ENCODE measurements around the gene MS4A4E.

DNA sequence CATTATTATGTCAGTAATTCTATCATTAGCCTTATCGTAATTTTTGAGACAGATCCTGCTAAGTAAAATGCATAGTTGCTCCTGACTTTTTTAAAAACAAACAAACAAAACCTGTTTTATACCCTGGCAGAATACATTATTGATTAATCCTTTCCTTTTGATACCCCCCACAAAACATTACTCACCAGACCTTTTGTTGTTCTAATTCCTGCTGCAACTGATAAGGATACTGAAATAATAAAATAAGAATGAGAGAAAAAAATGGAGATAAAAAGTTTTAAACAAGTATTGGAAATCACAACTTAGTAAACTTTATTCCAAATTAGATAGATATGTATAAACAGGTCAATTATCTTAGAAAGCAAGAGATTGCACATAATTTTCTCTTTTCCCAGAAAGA lies 28.6 kb downstream of the MS4A4E start:
- TF ChIP-seq POLR2A (IDR thresholded peaks at IDR 0.05; ENCODE audit: extremely low read depth, insufficient read length): no peak
- TF ChIP-seq, protein P1, sequence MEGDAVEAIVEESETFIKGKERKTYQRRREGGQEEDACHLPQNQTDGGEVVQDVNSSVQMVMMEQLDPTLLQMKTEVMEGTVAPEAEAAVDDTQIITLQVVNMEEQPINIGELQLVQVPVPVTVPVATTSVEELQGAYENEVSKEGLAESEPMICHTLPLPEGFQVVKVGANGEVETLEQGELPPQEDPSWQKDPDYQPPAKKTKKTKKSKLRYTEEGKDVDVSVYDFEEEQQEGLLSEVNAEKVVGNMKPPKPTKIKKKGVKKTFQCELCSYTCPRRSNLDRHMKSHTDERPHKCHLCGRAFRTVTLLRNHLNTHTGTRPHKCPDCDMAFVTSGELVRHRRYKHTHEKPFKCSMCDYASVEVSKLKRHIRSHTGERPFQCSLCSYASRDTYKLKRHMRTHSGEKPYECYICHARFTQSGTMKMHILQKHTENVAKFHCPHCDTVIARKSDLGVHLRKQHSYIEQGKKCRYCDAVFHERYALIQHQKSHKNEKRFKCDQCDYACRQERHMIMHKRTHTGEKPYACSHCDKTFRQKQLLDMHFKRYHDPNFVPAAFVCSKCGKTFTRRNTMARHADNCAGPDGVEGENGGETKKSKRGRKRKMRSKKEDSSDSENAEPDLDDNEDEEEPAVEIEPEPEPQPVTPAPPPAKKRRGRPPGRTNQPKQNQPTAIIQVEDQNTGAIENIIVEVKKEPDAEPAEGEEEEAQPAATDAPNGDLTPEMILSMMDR (IDR thresholded peaks at IDR 0.05; ENCODE audit: low read depth, low read length): no peak
- TF ChIP-seq MYC (IDR thresholded peaks at IDR 0.05; ENCODE audit: low read depth, low read length): no peak
